HEK293 (cell line): ENCODE measurements around the gene NFKBIA.
A peak's percentile ranks its signal among the peaks of the same experiment; 100 is the strongest.

Experiments used
- EGR2 ChIP-seq: fragments of 450-650 bp; formaldehyde crosslinking; IDR thresholded peaks from 2 replicates; pipeline ENCODE4 v1.5.1; 2016; ENCODE audit warnings: low read depth, missing biosample characterization, missing genetic modification characterization
- IKZF3 ChIP-seq: fragments of 450-650 bp; IDR thresholded peaks from 2 replicates; pipeline ENCODE4 v1.5.0; 2018; ENCODE audit warnings: missing biosample characterization, mild to moderate bottlenecking, missing genetic modification characterization, moderate library complexity
- KLF1 ChIP-seq: fragments of 450-650 bp; formaldehyde crosslinking; IDR thresholded peaks from 2 replicates; pipeline ENCODE4 v1.5.1; 2016; ENCODE audit warnings: missing biosample characterization, missing genetic modification characterization
- MEIS1 ChIP-seq: sonication (generic); formaldehyde crosslinking; IDR thresholded peaks from 2 replicates; pipeline ENCODE4 v1.8.1; 2022; ENCODE audit warnings: missing genetic modification reagents, mild to moderate bottlenecking, borderline replicate concordance
- PRDM6 ChIP-seq: fragments of 450-650 bp; formaldehyde crosslinking; IDR thresholded peaks from 2 replicates; pipeline ENCODE4 v1.5.1; 2017; ENCODE audit warnings: missing biosample characterization, missing genetic modification characterization
- SCRT2 ChIP-seq: fragments of 450-650 bp; formaldehyde crosslinking; IDR thresholded peaks from 2 replicates; pipeline ENCODE4 v1.5.1; 2016; ENCODE audit warnings: missing biosample characterization, missing genetic modification characterization
- SP7 ChIP-seq: fragments of 450-650 bp; formaldehyde crosslinking; IDR thresholded peaks from 2 replicates; pipeline ENCODE4 v1.5.1; 2016; ENCODE audit warnings: missing biosample characterization, missing genetic modification characterization
- ZBTB1 ChIP-seq: fragments of 450-650 bp; formaldehyde crosslinking; IDR thresholded peaks from 2 replicates; pipeline ENCODE4 v1.5.1; 2016; ENCODE audit warnings: missing biosample characterization, missing genetic modification characterization
- ZBTB10 ChIP-seq: fragments of 450-650 bp; formaldehyde crosslinking; IDR thresholded peaks from 2 replicates; pipeline ENCODE4 v1.5.1; 2016; ENCODE audit warnings: missing biosample characterization, missing genetic modification characterization
- ZBTB20 ChIP-seq: fragments of 450-650 bp; formaldehyde crosslinking; IDR thresholded peaks from 2 replicates; pipeline ENCODE4 v1.5.1; 2016; ENCODE audit warnings: missing biosample characterization, missing genetic modification characterization
- ZBTB48 ChIP-seq: fragments of 450-650 bp; formaldehyde crosslinking; IDR thresholded peaks from 2 replicates; pipeline ENCODE4 v1.5.1; 2016; ENCODE audit warnings: missing biosample characterization, missing genetic modification characterization
- ZEB2 ChIP-seq: fragments of 450-650 bp; formaldehyde crosslinking; IDR thresholded peaks from 2 replicates; pipeline ENCODE4 v1.5.1; 2016; ENCODE audit warnings: missing biosample characterization, missing genetic modification characterization
- ZFHX2 ChIP-seq: fragments of 450-650 bp; formaldehyde crosslinking; conservative IDR thresholded peaks from 2 replicates; pipeline ENCODE4 v1.5.1; 2016; ENCODE audit warnings: missing biosample characterization, missing genetic modification characterization
- ZFP69B ChIP-seq: fragments of 450-650 bp; formaldehyde crosslinking; IDR thresholded peaks from 2 replicates; pipeline ENCODE4 v1.5.1; 2016; ENCODE audit warnings: missing biosample characterization, missing genetic modification characterization
- ZIC2 ChIP-seq: fragments of 450-650 bp; formaldehyde crosslinking; IDR thresholded peaks from 2 replicates; pipeline ENCODE4 v1.5.1; 2016; ENCODE audit warnings: missing biosample characterization, missing genetic modification characterization
- ZNF140 ChIP-seq: fragments of 450-650 bp; formaldehyde crosslinking; IDR thresholded peaks from 2 replicates; pipeline ENCODE4 v1.5.1; 2016; ENCODE audit warnings: missing biosample characterization, missing genetic modification characterization
- ZNF16 ChIP-seq: fragments of 450-650 bp; formaldehyde crosslinking; IDR thresholded peaks from 2 replicates; pipeline ENCODE4 v1.5.1; 2016; ENCODE audit warnings: low read depth, missing biosample characterization, missing genetic modification characterization
- ZNF169 ChIP-seq: fragments of 450-650 bp; formaldehyde crosslinking; IDR thresholded peaks from 2 replicates; pipeline ENCODE4 v1.5.1; 2016; ENCODE audit warnings: missing biosample characterization, missing genetic modification characterization
- ZNF239 ChIP-seq: fragments of 450-650 bp; formaldehyde crosslinking; IDR thresholded peaks from 2 replicates; pipeline ENCODE4 v1.5.1; 2016; ENCODE audit warnings: missing biosample characterization, missing genetic modification characterization
- ZNF26 ChIP-seq: fragments of 450-650 bp; formaldehyde crosslinking; IDR thresholded peaks from 2 replicates; pipeline ENCODE4 v1.5.1; 2016; ENCODE audit warnings: missing biosample characterization, missing genetic modification characterization
- ZNF274 ChIP-seq, 2 experiments: fragments of 200-500 bp in 1 of 2; fragments of 450-650 bp in 1 of 2; sonication (Bioruptor generic) in 1 of 2; formaldehyde crosslinking in 1 of 2; IDR thresholded peaks; 2 replicates each; pipeline versions ENCODE4 v1.5.1 to v1.6.1; 2014 to 2016; ENCODE audit warnings: borderline replicate concordance in 1 of 2, inconsistent platforms in 1 of 2, low read length in 1 of 2, missing biosample characterization in 1 of 2, missing genetic modification characterization in 1 of 2
- ZNF324 ChIP-seq: fragments of 450-650 bp; formaldehyde crosslinking; IDR thresholded peaks from 2 replicates; pipeline ENCODE4 v1.5.1; 2016; ENCODE audit warnings: missing biosample characterization, missing genetic modification characterization
- ZNF394 ChIP-seq: fragments of 450-650 bp; formaldehyde crosslinking; IDR thresholded peaks from 2 replicates; pipeline ENCODE4 v1.5.1; 2016; ENCODE audit warnings: missing biosample characterization, missing genetic modification characterization, mild to moderate bottlenecking, moderate library complexity, borderline replicate concordance
- ZNF571 ChIP-seq: fragments of 450-650 bp; formaldehyde crosslinking; IDR thresholded peaks from 2 replicates; pipeline ENCODE4 v1.5.0; 2017; ENCODE audit warnings: missing biosample characterization, missing genetic modification characterization
- ZNF600 ChIP-seq: fragments of 450-650 bp; formaldehyde crosslinking; IDR thresholded peaks from 2 replicates; pipeline ENCODE4 v1.5.1; 2016; ENCODE audit warnings: missing biosample characterization, missing genetic modification characterization
- ZNF610 ChIP-seq: fragments of 450-650 bp; formaldehyde crosslinking; IDR thresholded peaks from 2 replicates; pipeline ENCODE4 v1.5.1; 2016; ENCODE audit warnings: missing biosample characterization, missing genetic modification characterization, borderline replicate concordance
- ZNF629 ChIP-seq: fragments of 450-650 bp; formaldehyde crosslinking; IDR thresholded peaks from 2 replicates; pipeline ENCODE4 v1.5.1; 2017; ENCODE audit warnings: missing biosample characterization, missing genetic modification characterization
- ZNF639 ChIP-seq: fragments of 450-650 bp; formaldehyde crosslinking; IDR thresholded peaks from 2 replicates; pipeline ENCODE4 v1.5.1; 2016; ENCODE audit warnings: missing biosample characterization, missing genetic modification characterization
- ZNF654 ChIP-seq: fragments of 450-650 bp; formaldehyde crosslinking; IDR thresholded peaks from 2 replicates; pipeline ENCODE4 v1.5.1; 2016; ENCODE audit warnings: low read depth, missing biosample characterization, missing genetic modification characterization
- ZSCAN23 ChIP-seq: fragments of 450-650 bp; formaldehyde crosslinking; IDR thresholded peaks from 2 replicates; pipeline ENCODE4 v1.5.1; 2016; ENCODE audit warnings: missing biosample characterization, missing genetic modification characterization

Gene NFKBIA

GRCh38 chr14:35403603-35404448, 723 bp downstream of the NFKBIA start (continued):
- no peak for TF ChIP-seq ZNF26
- no peak; the same call in 1 of the 2 replicates for TF ChIP-seq ZNF639 (tag by site-specific recombination)
- peak; percentile 24; the same call in 1 of the 2 replicates for TF ChIP-seq ZSCAN23 (tag by site-specific recombination)
- peak; percentile 92 for TF ChIP-seq ZFP69B
- TF ChIP-seq ZNF571: no peak
- peak; percentile 34; the same call in 1 of the 2 replicates for TF ChIP-seq ZBTB20 (tag by site-specific recombination)
- TF ChIP-seq ZFHX2 (tag by site-specific recombination): peak; percentile 48; the same call in 1 of the 2 replicates
- TF ChIP-seq ZNF394 (tag by site-specific recombination): 0 out of 2 replicates have a peak, but pooled peaks have one; percentile 41
- TF ChIP-seq ZNF169 (tag by site-specific recombination): no peak
- peak; percentile 62; the same call in 1 of the 2 replicates for TF ChIP-seq ZBTB48
- TF ChIP-seq EGR2 (tag by site-specific recombination): peak; percentile 46; the same call in 1 of the 2 replicates
- 0 out of 2 replicates have a peak, but pooled peaks have one; percentile 50 for TF ChIP-seq ZNF324 (tag by site-specific recombination)
- TF ChIP-seq MEIS1 (CRISPR knock-in tag): no peak
- 0 out of 2 replicates have a peak, but pooled peaks have one; percentile 66 for TF ChIP-seq ZBTB1 (tag by site-specific recombination)
- peak; percentile 71 for TF ChIP-seq IKZF3 (tag by site-specific recombination)
- TF ChIP-seq ZNF629: peak; percentile 64; the same call in 1 of the 2 replicates
- TF ChIP-seq ZNF239 (tag by site-specific recombination): no peak
- peak; percentile 77 for TF ChIP-seq SP7 (tag by site-specific recombination)
- peak; percentile 81; the same call in 1 of the 2 replicates for TF ChIP-seq ZNF610 (tag by site-specific recombination)
- peak; percentile 71; the same call in 1 of the 2 replicates for TF ChIP-seq ZBTB10 (tag by site-specific recombination)
- no peak; the same call in 1 of the 2 replicates for TF ChIP-seq PRDM6 (tag by site-specific recombination)
- TF ChIP-seq ZNF16 (tag by site-specific recombination): no peak
- TF ChIP-seq ZNF600 (tag by site-specific recombination): peak; percentile 79
- no peak for TF ChIP-seq ZNF654
- TF ChIP-seq ZEB2 (tag by site-specific recombination): peak; percentile 84
- TF ChIP-seq ZNF274 (IDR thresholded peaks at IDR 0.05; ENCODE audit: low read length): no peak
- TF ChIP-seq ZNF274 (tag by site-specific recombination; IDR thresholded peaks at IDR 0.05; ENCODE audit: borderline replicate concordance): no peak
- peak; percentile 94 for TF ChIP-seq ZIC2 (tag by site-specific recombination)
- peak; percentile 67 for TF ChIP-seq SCRT2 (tag by site-specific recombination)
- TF ChIP-seq KLF1 (tag by site-specific recombination): peak; percentile 66
- TF ChIP-seq ZNF140 (tag by site-specific recombination): no peak
